T-helper 1 cell treated with Interleukin-12 subunit alpha and Interleukin-12 subunit beta and Interleukin-4 antibody, amounts not matched to agents 30 ng/mL and 1 ng/mL, for 36 hours (primary cell): ENCODE data around the gene MTAP. TPM values are rescaled to one million over a fixed set of nuclear protein-coding genes. Genes with fewer than 3 reads are reported as not detected.

Experiments used
- intact Hi-C: fragments of 100-400 bp; cut with micrococcal nuclease; formaldehyde crosslinking; loops from one replicate; pipeline ENCODE4 v1.15.1; 2024
- total RNA-seq: library from RNA; stranded (reverse); gene quantifications from 2 replicates; pipeline ENCODE4 v1.2.3, GENCODE V29; 2022

The MTAP gene
- total RNA-seq, 1 donor from 2014 or later = 47.4 TPM

DNA sequence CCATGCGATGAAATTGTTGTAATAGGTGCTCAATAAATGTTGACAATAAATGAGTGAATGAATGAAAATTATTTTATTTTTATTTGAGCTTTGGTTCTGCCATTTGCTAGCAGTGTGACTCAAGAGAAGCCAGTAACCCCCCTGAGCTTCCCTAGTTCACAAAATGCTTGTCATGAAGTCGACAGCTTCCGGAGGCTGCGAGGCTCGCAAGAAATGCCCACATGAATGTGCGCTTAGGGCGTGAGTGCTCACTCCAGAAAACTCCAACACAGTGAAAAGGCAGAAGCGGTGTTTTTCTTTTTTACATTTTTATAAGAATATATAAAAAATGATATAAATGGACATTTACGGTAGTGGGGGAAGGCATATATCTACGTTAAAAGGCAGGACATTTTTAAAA, 165.3 kb downstream of the MTAP start:
- intact Hi-C loops = loop anchor here (1.0 to 5.0 kb wide), 4 partner anchors 9 to 1855 kb away; partner anchors contain the start of gene DMRTA1

DNA sequence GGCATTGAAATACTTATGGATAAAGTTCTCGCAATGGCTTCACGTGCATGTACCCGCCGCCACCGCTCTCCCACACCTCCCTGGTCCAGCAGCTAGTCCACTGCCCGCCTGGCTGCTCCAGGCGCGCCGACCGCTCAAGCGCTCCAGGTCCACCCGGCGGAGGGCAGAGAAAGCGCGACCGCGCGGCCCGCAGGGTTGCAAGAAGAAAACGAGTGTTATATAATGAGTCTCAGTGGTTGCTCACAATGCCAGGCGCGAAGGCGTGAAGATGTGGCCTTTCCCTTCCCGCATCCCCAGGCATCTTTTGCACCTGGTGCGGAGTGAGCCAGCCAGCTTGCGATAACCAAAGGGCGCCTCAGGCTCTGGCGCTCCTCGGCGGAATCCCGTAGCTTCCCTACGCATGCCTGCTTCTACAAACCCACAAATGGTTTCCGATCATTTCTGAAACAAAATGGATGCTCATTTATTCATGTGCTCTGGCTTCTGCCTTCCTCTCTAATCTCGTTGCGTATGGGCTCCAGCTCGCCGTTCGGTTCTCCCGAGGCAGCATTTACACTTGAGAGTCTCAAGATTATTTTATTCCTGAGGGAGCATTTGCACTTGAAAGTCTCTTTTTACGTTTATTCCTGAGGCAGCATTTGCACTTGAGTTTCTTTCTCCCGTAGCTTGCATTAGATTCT, 166.0 kb downstream of the MTAP start:
- intact Hi-C loops = loop anchor here (1.0 to 5.0 kb wide), 3 partner anchors 8 to 1854 kb away; no protein-coding TSS in a partner anchor

DNA sequence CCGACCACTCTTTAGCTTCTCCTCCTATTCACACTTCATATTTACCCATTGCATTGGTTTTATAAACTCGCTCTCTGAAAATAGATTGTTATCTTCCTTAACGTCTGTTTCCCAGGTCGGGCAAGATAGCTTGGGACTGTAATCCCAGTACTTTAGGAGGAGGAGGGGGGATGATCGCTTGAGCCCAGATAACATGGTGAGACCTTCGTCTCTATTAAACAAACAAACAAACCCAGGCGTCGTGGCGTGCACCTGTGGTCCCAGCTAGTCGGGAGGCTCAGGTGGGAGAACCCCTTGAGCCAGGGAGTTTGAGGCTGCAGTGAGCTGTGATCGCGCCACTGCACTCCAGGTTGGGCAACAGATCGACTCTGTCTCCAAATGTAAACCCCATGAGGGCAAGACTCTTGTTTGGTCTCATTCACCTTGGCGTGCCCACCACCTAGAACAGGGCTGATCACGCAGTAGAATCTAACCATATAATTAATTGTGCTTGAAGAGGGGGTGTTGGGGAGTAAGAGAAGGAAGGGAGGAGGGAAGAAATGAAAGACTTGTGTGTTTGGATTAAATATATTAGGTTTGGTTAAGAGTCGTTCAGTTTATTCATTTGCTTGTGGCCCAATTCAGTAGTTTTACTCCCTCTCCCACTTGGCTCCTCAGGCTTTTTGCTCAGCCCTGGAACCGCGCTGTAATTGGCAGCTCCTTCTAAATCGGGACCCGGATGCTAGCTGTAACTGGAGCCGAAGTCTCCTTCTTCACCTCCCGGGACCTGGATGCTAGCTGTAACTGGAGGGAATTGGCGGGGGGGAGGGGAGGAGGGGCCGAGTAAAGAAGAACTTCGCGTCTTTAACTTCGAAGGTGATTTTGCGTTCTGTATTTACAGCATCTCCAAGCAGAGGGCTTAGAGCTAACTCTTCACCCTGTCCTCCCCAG, 166.8 kb downstream of the MTAP start:
- intact Hi-C loops = loop anchor here (5.0 kb wide), 1 partner anchor 1853 kb away; no protein-coding TSS in a partner anchor

DNA sequence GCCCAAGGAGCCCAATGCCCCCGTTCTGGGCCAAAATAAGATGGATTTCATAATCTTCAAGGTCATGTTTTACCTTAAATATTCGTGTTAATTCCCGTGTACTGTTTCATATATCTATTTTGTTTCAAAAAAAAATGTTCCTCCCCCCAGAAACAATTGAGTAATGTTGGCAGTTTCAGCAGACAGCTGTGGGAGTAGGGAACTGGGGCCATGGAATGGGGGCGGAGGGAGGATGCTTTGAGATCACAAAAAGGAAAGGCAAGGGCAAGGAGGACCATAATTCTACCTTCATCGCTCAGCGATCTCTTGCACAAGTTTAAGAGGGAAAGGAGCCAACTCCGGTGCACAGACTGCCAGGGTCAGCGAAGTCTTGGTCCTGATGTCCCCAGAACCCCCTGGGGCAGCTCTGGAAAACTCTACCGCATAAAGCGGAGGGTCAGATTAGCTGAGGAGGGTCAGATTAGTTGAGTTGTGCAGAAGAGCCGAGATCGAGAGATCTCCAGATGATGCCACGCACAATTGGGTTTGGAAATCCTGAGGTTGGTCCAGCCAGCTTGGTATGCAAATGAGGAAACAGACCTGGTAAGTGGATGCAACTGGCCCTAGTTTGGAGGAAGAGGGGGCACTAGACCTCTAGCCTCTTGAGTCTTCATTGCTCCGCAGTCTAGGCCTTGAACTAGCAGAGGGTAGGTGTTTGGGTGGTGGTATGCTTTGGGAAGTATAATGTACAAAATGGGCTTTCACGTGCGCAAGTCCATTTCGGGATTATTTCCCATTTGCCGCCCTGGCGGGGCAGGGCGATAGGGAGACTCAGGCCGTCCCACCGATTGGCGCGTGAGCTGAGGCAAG, 167.7 kb downstream of the MTAP start:
- intact Hi-C loops = loop anchor here (5.0 kb wide), 1 partner anchor 1852 kb away; no protein-coding TSS in a partner anchor

DNA sequence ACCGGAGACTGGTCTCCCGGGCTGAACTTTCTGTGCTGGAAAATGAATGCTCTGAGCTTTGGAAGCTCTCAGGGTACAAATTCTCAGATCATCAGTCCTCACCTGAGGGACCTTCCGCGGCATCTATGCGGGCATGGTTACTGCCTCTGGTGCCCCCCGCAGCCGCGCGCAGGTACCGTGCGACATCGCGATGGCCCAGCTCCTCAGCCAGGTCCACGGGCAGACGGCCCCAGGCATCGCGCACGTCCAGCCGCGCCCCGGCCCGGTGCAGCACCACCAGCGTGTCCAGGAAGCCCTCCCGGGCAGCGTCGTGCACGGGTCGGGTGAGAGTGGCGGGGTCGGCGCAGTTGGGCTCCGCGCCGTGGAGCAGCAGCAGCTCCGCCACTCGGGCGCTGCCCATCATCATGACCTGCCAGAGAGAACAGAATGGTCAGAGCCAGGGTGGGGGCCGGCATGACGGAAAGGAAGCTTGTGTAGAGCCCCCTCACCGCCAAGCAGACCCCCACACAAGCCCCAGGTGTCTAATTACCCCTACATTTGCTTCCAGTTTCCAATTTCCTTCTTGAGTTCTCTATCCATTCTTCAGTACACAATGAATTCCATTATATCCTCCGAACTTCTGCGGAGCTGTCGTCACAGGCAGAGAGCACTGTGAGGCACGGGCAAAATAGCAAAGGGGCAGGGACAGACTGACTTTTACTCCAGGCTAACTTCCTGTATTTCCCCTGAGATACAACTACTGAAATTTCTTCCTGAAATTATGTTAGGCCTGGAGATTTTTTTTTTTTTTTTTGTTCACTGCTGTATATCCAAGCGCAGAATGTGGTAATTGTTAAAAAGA, 168.6 kb downstream of the MTAP start:
- intact Hi-C loops = no loop called here

DNA sequence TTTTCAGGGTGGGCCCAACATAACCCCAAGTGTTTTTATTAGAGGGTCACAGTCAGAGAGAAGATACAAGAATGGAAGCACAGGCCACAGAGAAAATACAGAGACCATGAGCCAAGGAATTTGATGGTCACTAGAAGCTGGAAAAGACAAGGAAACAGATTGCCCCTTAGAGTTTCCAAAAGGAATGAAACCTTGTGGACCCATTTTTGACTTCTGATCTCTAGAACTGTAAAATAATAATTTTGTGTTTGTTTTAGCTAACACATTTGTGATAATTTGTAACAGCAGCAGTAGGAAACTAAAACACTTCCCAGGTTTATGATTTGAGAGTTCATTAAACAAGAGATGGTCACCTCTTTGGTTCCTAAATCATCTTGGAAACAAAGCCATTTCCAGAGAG, 169.9 kb downstream of the MTAP start:
- intact Hi-C loops = no loop called here

DNA sequence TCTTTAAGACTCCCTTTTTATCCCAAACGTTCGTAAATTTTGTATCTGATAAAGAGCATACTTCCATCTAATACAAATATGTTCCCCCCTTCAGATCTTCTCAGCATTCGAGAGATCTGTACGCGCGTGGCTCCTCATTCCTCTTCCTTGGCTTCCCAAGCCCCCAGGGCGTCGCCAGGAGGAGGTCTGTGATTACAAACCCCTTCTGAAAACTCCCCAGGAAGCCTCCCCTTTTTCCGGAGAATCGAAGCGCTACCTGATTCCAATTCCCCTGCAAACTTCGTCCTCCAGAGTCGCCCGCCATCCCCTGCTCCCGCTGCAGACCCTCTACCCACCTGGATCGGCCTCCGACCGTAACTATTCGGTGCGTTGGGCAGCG, 171.9 kb downstream of the MTAP start:
- intact Hi-C loops = loop anchor here (2.0 kb wide), 2 partner anchors 64 to 264 kb away; no protein-coding TSS in a partner anchor

DNA sequence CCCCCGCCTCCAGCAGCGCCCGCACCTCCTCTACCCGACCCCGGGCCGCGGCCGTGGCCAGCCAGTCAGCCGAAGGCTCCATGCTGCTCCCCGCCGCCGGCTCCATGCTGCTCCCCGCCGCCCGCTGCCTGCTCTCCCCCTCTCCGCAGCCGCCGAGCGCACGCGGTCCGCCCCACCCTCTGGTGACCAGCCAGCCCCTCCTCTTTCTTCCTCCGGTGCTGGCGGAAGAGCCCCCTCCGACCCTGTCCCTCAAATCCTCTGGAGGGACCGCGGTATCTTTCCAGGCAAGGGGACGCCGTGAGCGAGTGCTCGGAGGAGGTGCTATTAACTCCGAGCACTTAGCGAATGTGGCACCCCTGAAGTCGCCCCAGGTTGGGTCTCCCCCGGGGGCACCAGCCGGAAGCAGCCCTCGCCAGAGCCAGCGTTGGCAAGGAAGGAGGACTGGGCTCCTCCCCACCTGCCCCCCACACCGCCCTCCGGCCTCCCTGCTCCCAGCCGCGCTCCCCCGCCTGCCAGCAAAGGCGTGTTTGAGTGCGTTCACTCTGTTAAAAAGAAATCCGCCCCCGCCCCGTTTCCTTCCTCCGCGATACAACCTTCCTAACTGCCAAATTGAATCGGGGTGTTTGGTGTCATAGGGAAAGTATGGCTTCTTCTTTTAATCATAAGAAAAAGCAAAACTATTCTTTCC, 172.4 kb downstream of the MTAP start:
- intact Hi-C loops = loop anchor here (1.0 to 2.0 kb wide), 5 partner anchors 10 to 264 kb away; partner anchors contain the start of genes CDKN2A and CDKN2B-AS1

DNA sequence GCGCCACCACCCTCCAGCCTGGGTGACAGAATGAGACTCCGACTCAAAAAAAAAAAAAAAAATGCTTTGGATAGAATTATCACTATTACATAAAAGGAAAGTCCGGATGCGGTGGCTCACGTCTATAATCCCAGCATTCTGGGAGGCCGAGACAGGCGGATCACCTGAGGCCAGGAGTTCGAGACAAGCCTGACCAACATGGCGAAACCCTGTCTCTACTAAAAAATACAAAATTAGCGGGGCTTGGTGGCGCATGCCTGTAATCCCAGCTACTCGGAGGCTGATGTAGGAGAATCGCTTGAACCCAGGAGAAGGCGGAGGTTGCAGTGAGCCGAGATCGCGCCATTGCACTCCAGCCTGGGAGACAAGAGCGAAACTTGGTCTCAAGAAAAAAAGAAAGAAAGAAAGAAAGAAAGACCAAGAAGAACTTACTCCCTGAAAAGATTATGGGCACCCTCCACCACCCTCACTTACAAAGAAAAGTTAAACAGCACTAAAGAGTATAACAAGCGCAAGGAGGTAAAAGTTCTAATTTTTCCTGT, 174.0 kb downstream of the MTAP start:
- intact Hi-C loops = loop anchor here (1.0 kb wide), 1 partner anchor 8 kb away; no protein-coding TSS in a partner anchor

DNA sequence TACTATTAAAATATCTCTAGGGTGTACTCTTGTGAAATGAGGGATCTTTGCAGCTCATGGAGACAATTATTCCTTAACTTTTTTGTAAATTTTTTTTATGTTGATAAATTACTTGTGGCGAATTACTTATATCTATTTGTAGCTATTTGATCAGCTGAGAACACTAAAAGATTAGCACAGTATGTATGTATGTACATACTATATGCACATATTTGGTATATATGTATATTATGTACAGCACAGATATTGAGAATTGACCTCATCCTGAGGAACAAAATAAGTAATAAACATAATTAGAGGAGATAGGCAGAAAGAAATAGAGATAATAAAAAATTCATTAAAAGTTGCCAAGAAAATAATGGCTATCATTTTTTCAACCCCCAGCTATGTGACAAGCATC, 180.0 kb downstream of the MTAP start:
- intact Hi-C loops = no loop called here

DNA sequence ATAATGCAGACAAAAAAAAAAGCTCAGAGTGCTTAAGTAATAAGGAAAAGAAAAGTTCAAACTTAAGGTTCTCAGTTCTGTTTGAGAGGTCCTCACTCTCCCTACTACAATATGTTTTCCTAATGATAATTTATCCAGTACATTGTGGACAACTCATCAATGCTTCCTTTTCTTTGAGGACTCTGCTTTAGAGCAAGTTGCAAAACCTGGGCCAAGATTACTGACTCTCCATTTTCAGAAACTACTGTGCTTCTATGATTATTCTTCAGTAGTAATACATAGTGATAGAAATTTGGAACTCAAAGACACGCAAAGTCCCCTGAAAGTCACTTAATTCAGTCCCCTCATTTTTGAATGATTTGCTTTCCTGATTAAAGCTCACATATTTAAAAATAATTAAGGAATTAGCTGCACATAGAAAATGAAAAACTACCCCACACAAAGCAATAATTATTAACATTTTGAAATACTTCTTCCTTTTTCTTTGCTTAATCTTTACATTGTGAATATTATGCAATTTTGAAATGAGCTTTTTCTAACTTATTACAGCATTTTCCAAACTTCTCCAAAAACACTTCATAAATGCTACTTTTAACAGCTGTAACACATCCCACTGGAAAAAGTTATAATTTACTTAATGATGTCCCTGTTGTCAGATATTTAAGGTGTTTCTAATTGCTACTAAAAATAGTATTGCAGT, 180.6 kb downstream of the MTAP start:
- intact Hi-C loops = no loop called here

DNA sequence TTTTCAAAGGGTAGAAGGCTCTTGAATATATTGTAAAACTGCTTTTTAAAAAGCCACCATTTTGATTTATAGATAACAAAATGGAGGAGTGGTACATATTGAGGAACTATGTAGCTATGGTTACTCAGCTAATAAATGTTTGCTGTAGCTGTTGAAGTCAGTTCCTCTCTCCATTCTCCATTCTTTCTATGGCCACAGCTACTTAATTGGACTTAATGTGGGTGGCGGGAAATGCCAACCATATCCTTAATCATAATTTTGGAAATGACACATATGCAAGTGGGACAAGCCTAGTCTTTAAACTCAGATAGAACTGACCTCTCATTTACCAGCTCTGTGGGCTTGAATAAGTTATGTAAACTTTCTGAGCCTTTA, 181.1 kb downstream of the MTAP start:
- intact Hi-C loops = no loop called here

DNA sequence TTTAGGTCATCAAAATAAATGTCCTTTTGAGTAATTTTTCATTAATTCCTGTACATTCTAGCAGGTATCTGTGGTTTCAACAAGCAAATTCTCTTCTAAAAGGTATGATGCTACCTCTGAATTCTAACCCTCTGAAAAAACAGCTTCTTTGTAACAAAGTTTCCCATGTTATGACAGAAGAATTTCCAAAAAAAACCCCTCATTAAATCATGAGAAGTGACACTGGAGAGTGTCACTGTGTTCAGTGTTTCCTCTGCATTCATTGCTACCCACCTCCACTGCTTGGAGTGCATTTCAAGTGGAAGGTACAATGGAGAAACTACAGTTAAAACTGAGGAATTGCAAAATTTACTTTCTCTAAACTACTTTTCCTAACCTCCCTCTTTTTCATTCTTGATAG, 181.7 kb downstream of the MTAP start:
- intact Hi-C loops = no loop called here

DNA sequence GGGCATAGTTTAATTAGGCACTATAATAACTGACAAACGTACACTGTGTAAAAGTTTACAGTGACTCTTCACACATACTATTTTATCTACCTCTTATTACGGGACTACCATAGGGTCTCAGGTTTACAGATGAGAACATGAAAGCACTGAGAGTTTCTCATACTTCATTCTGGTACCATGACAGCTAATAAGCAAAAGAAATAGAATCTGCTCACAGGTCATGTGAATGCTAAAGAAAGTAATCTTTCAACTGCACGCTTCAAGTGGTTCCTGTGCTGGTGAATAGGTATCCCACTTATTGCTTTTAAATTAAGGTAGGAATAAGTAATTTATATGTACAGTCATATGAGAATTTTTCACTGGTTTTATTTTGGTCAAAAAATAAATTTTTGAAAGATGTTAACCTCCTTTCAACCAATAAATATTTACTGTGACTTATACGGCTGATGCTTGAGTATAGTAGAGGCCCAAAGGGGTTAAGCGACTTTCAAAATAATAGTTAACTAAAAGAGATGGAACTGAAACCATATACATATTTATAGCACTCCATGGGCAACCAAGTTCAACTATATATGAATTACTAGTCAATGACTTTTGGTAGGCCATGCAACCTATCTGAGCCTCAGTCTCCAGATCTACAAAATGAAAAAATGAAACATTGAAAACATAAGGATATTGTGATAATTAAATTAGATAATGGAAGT, 183.7 kb downstream of the MTAP start:
- intact Hi-C loops = no loop called here
